ENCODE results near the gene PBX4.
"Not testable (repeated sequence)": the region's sequence is repeated elsewhere in the genome, so short reads cannot be mapped to it uniquely, and the experiment has no call there.

PBX4 gene

GRCh38 chr19:19602136-19602712 is 16.3 kb downstream of the PBX4 start:
- no peaks in the 10 kb centered on the region for H3K4me1 ChIP-seq (ENCODE audit: control insufficient read depth, insufficient read depth, low read length, poor library complexity, severe bottlenecking)
- no peak overlapping the region for H3K4me3 ChIP-seq (ENCODE audit: extremely low read depth, insufficient read depth, low read length, poor library complexity, severe bottlenecking)
- H3K27ac ChIP-seq (ENCODE audit: low read depth, low read length, severe bottlenecking): no peak overlapping the region
- H3K36me3 ChIP-seq (ENCODE audit: control insufficient read depth, insufficient read depth, low read length): no peaks in the 10 kb centered on the region
- 77 to 82% methylated on average over 6 to 8 of the region's 9 CpGs for WGBS, 2 experiments (ENCODE audit: insufficient coverage in 2 of 2)
- H3K9me3 ChIP-seq (ENCODE audit: control insufficient read depth, low read length): no peaks in the 10 kb centered on the region

GRCh38 chr19:19600793-19601330 is 17.6 kb downstream of the PBX4 start:
- H3K27ac ChIP-seq (ENCODE audit: low read depth, low read length, severe bottlenecking): no peak overlapping the region
- H3K4me1 ChIP-seq (ENCODE audit: control insufficient read depth, insufficient read depth, low read length, poor library complexity, severe bottlenecking): no peaks in the 10 kb centered on the region
- H3K9me3 ChIP-seq (ENCODE audit: control insufficient read depth, low read length): no peaks in the 10 kb centered on the region
- no peak overlapping the region for H3K4me3 ChIP-seq (ENCODE audit: extremely low read depth, insufficient read depth, low read length, poor library complexity, severe bottlenecking)
- 100% methylated on average over 1 of the region's 1 CpG; no CpG with 5 or more reads in 1 of the 2 experiments for whole genome bisulfite sequencing, 2 experiments (ENCODE audit: insufficient coverage in 2 of 2)
- H3K36me3 ChIP-seq (ENCODE audit: control insufficient read depth, insufficient read depth, low read length): no peaks in the 10 kb centered on the region

- WGBS, 2 experiments (ENCODE audit: insufficient coverage in 2 of 2): 85 to 87% methylated on average over 11 to 16 of the region's 20 CpGs
- H3K36me3 ChIP-seq (ENCODE audit: control insufficient read depth, insufficient read depth, low read length); H3K9me3 ChIP-seq (ENCODE audit: control insufficient read depth, low read length); H3K4me1 ChIP-seq (ENCODE audit: control insufficient read depth, insufficient read depth, low read length, poor library complexity, severe bottlenecking); H3K27ac ChIP-seq (ENCODE audit: low read depth, low read length, severe bottlenecking); H3K4me3 ChIP-seq (ENCODE audit: extremely low read depth, insufficient read depth, low read length, poor library complexity, severe bottlenecking): not testable (repeated sequence)
Observed at GRCh38 chr19:19598728-19599451, 19.6 kb downstream of the PBX4 start.

GRCh38 chr19:19597809-19598306 is 20.6 kb downstream of the PBX4 start:
- Histone ChIP-seq H3K9me3 (ENCODE audit: control insufficient read depth, low read length) (no peaks in the 10 kb centered on the region), H3K27ac (ENCODE audit: low read depth, low read length, severe bottlenecking) (no peak overlapping the region), H3K4me3 (ENCODE audit: extremely low read depth, insufficient read depth, low read length, poor library complexity, severe bottlenecking) (no peak overlapping the region), H3K4me1 (ENCODE audit: control insufficient read depth, insufficient read depth, low read length, poor library complexity, severe bottlenecking) (no peaks in the 10 kb centered on the region), H3K36me3 (ENCODE audit: control insufficient read depth, insufficient read depth, low read length) (no peaks in the 10 kb centered on the region)
- WGBS, 2 experiments (ENCODE audit: insufficient coverage in 2 of 2): 94 to 98% methylated on average over 5 to 8 of the region's 8 CpGs

GRCh38 chr19:19595171-19595701 is 23.3 kb downstream of the PBX4 start:
- no peaks in the 10 kb centered on the region for H3K36me3 ChIP-seq (ENCODE audit: control insufficient read depth, insufficient read depth, low read length)
- H3K4me3 ChIP-seq (ENCODE audit: extremely low read depth, insufficient read depth, low read length, poor library complexity, severe bottlenecking): no peak overlapping the region
- WGBS, 2 experiments (ENCODE audit: insufficient coverage in 2 of 2): 88 to 99% methylated on average over 6 to 8 of the region's 8 CpGs
- H3K27ac ChIP-seq (ENCODE audit: low read depth, low read length, severe bottlenecking): no peak overlapping the region
- peaks cover 13% of the 10 kb centered on the region for H3K4me1 ChIP-seq (ENCODE audit: control insufficient read depth, insufficient read depth, low read length, poor library complexity, severe bottlenecking)
- no peaks in the 10 kb centered on the region for H3K9me3 ChIP-seq (ENCODE audit: control insufficient read depth, low read length)

GRCh38 chr19:19594381-19594780 is 24.1 kb downstream of the PBX4 start:
- Histone ChIP-seq H3K27ac (ENCODE audit: low read depth, low read length, severe bottlenecking) (no peak overlapping the region), H3K36me3 (ENCODE audit: control insufficient read depth, insufficient read depth, low read length) (no peaks in the 10 kb centered on the region), H3K9me3 (ENCODE audit: control insufficient read depth, low read length) (no peaks in the 10 kb centered on the region), H3K4me3 (ENCODE audit: extremely low read depth, insufficient read depth, low read length, poor library complexity, severe bottlenecking) (no peak overlapping the region), H3K4me1 (ENCODE audit: control insufficient read depth, insufficient read depth, low read length, poor library complexity, severe bottlenecking) (peaks cover 13% of the 10 kb centered on the region)
- 100% methylated on average over 2 to 4 of the region's 4 CpGs for WGBS, 2 experiments (ENCODE audit: insufficient coverage in 2 of 2)

GRCh38 chr19:19592690-19593089 is 25.8 kb downstream of the PBX4 start:
- Histone ChIP-seq H3K36me3 (ENCODE audit: control insufficient read depth, insufficient read depth, low read length) (no peaks in the 10 kb centered on the region), H3K27ac (ENCODE audit: low read depth, low read length, severe bottlenecking) (no peak overlapping the region), H3K4me1 (ENCODE audit: control insufficient read depth, insufficient read depth, low read length, poor library complexity, severe bottlenecking) (peaks cover 13% of the 10 kb centered on the region), H3K4me3 (ENCODE audit: extremely low read depth, insufficient read depth, low read length, poor library complexity, severe bottlenecking) (no peak overlapping the region), H3K9me3 (ENCODE audit: control insufficient read depth, low read length) (no peaks in the 10 kb centered on the region)
- WGBS, 2 experiments (ENCODE audit: insufficient coverage in 2 of 2): 97 to 100% methylated on average over 3 to 10 of the region's 10 CpGs

GRCh38 chr19:19591133-19591825 is 27.2 kb downstream of the PBX4 start:
- Histone ChIP-seq H3K4me1 (ENCODE audit: control insufficient read depth, insufficient read depth, low read length, poor library complexity, severe bottlenecking) (peaks cover 13% of the 10 kb centered on the region), H3K36me3 (ENCODE audit: control insufficient read depth, insufficient read depth, low read length) (no peaks in the 10 kb centered on the region), H3K27ac (ENCODE audit: low read depth, low read length, severe bottlenecking) (peak overlapping the region; percentile 1), H3K9me3 (ENCODE audit: control insufficient read depth, low read length) (no peaks in the 10 kb centered on the region), H3K4me3 (ENCODE audit: extremely low read depth, insufficient read depth, low read length, poor library complexity, severe bottlenecking) (no peak overlapping the region)
- 54 to 64% methylated on average over 11 to 12 of the region's 13 CpGs for WGBS, 2 experiments (ENCODE audit: insufficient coverage in 2 of 2)

- Histone ChIP-seq H3K9me3 (ENCODE audit: control insufficient read depth, low read length) (no peaks in the 10 kb centered on the region), H3K4me3 (ENCODE audit: extremely low read depth, insufficient read depth, low read length, poor library complexity, severe bottlenecking) (no peak overlapping the region), H3K36me3 (ENCODE audit: control insufficient read depth, insufficient read depth, low read length) (no peaks in the 10 kb centered on the region), H3K27ac (ENCODE audit: low read depth, low read length, severe bottlenecking) (no peak overlapping the region), H3K4me1 (ENCODE audit: control insufficient read depth, insufficient read depth, low read length, poor library complexity, severe bottlenecking) (peaks cover 13% of the 10 kb centered on the region)
- 82% methylated on average over 2 of the region's 2 CpGs; no CpG with 5 or more reads in 1 of the 2 experiments for WGBS, 2 experiments (ENCODE audit: insufficient coverage in 2 of 2)
Observed at GRCh38 chr19:19588546-19588945, 29.9 kb downstream of the PBX4 start.

- 95 to 100% methylated on average over 2 to 3 of the region's 5 CpGs for WGBS, 2 experiments (ENCODE audit: insufficient coverage in 2 of 2)
- H3K4me3 ChIP-seq (ENCODE audit: extremely low read depth, insufficient read depth, low read length, poor library complexity, severe bottlenecking): no peak overlapping the region
Observed at GRCh38 chr19:19587771-19588170, 30.7 kb downstream of the PBX4 start.

More at GRCh38 chr19:19587771-19588170, 30.7 kb downstream of the PBX4 start:
- Histone ChIP-seq H3K36me3 (ENCODE audit: control insufficient read depth, insufficient read depth, low read length) (no peaks in the 10 kb centered on the region), H3K4me1 (ENCODE audit: control insufficient read depth, insufficient read depth, low read length, poor library complexity, severe bottlenecking) (peaks cover 13% of the 10 kb centered on the region), H3K9me3 (ENCODE audit: control insufficient read depth, low read length) (no peaks in the 10 kb centered on the region), H3K27ac (ENCODE audit: low read depth, low read length, severe bottlenecking) (no peak overlapping the region)
